BLaER1 treated with 17β-estradiol and CSF1 and Interleukin-3, amounts not matched to agents 10 nM and 100 nM (cell line): ENCODE measurements around the gene PLA2G4A.

ENCODE experiments used
- H3K27ac ChIP-seq, 11 experiments: shearing (Covaris generic); formaldehyde crosslinking; 2 replicates each; pipeline ENCODE4 v1.8.1; 2022
- H3K27me3 ChIP-seq, 11 experiments: shearing (Covaris generic); formaldehyde crosslinking; 2 replicates each; pipeline ENCODE4 v1.8.1; 2022
- H3K36me3 ChIP-seq, 11 experiments: shearing (Covaris generic); formaldehyde crosslinking; 2 replicates each; pipeline ENCODE4 v1.8.1; 2022
- H3K4me1 ChIP-seq, 10 experiments: shearing (Covaris generic); formaldehyde crosslinking; 2 replicates each; pipeline ENCODE4 v1.8.1; 2022
- H3K4me2 ChIP-seq, 11 experiments: shearing (Covaris generic); formaldehyde crosslinking; 2 replicates each; pipeline ENCODE4 v1.8.1; 2022
- H3K4me3 ChIP-seq, 10 experiments: shearing (Covaris generic); formaldehyde crosslinking; 2 replicates each; pipeline ENCODE4 v1.8.1; 2022
- H3K9ac ChIP-seq, 11 experiments: shearing (Covaris generic); formaldehyde crosslinking; 2 replicates each; pipeline ENCODE4 v1.8.1; 2022
- H3K9me3 ChIP-seq, 11 experiments: shearing (Covaris generic); formaldehyde crosslinking; replicated peaks in 1 of 11; 2 replicates each; pipeline ENCODE4 v1.8.1; 2022
- H4K20me1 ChIP-seq, 11 experiments: shearing (Covaris generic); formaldehyde crosslinking; 2 replicates each; pipeline ENCODE4 v1.8.1; 2022
- Cebpa-rat ChIP-seq, 11 experiments: shearing (Covaris generic); IDR thresholded peaks; 2 replicates each; pipeline ENCODE4 v1.8.1; 2022

Gene PLA2G4A

DNA sequence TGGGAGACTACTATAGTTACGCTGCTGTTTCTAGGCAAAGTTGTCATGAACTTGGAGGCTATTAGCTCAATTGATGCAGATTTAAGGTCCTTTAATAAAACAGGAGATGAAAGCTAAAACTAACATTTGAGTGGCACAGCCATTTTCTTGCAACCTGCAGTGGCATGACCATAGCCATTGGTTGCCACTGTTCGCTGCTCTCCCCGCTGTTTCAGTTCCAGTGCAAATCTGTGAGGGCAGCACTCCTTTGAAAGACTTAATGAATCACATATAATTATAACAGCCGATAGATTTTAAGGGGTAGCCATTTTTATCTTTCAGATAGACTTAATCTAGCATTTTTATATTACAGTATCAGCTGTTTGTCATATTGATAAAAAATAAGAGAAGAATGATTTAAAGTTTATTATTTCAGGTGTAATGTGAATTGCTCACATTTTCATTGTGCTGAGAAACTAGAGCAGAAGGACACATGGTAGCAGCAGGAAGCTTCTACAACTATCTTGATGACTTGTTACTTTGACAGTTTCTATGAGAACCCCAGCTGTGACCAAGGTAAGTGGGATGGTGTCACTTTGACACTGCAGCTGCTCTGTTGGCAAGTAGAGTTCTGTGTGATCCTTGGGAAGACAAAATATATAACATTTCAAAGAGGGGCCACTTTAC lies 203.7 kb downstream of the PLA2G4A start:
- TF ChIP-seq Cebpa-rat (IDR thresholded peaks at IDR 0.05), result no peak
- Histone ChIP-seq H3K9me3 (peaks cover 15 to 28% (median 22%) of the 10 kb centered on the region in 11 experiments), H3K4me2 (no peak overlapping the region), H3K27me3 (no peaks in the 10 kb centered on the region), H3K4me3 (no peak overlapping the region), H3K27ac (no peak overlapping the region), H3K36me3 (no peaks in the 10 kb centered on the region), H3K9ac (no peak overlapping the region), H3K4me1 (peaks cover 0 to 7% (median 0%) of the 10 kb centered on the region in 10 experiments; a peak in 4 of 20 replicates), H4K20me1 (no peaks in the 10 kb centered on the region)

DNA sequence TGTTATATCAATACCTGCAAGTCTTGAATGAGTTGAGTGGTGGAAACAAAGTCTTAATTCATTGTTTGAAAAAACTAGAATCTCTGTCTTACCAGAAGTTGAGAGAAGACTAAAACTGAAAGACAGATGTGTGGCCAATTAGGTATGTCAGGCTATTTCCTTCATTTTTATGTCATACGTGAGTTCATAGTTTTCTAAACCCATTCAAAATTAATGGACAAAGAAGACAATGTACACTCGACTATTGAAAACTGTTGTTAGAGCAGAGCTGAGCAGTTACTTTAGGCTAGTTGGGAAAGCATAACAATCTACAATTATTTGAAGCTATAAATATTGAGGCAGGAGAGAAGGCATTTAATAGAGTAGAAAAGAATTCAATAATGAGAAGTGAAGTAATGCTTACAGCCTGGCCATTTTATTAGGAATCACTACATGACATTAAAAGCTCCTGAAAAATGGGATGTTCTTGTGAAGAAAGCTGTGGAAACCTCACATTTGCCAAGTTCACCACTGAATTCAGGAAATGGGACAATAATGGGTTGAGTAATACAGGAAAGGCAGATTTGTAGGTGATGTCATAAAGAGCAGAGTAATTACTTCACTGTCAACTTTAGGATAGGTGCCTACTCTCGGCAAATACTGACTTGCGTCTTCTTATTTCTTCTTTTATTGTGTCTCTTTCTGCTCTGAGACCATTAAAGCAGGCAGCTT lies 204.4 kb downstream of the PLA2G4A start:
- peaks cover 0 to 7% (median 0%) of the 10 kb centered on the region in 10 experiments; a peak in 4 of 20 replicates for H3K4me1 ChIP-seq
- no peaks in the 10 kb centered on the region for H3K36me3 ChIP-seq
- no peak for TF ChIP-seq Cebpa-rat (IDR thresholded peaks at IDR 0.05)
- H3K4me2 ChIP-seq, result 0 out of 22 replicates have a peak overlapping the region, but pooled peaks of 1 of the 11 experiments have one; percentile 8
- no peak overlapping the region for H3K4me3 ChIP-seq
- no peaks in the 10 kb centered on the region for H3K27me3 ChIP-seq
- H4K20me1 ChIP-seq, result no peaks in the 10 kb centered on the region
- H3K9me3 ChIP-seq, result peaks cover 14 to 22% (median 17%) of the 10 kb centered on the region in 11 experiments
- no peak overlapping the region for H3K9ac ChIP-seq
- H3K27ac ChIP-seq, result no peak overlapping the region

DNA sequence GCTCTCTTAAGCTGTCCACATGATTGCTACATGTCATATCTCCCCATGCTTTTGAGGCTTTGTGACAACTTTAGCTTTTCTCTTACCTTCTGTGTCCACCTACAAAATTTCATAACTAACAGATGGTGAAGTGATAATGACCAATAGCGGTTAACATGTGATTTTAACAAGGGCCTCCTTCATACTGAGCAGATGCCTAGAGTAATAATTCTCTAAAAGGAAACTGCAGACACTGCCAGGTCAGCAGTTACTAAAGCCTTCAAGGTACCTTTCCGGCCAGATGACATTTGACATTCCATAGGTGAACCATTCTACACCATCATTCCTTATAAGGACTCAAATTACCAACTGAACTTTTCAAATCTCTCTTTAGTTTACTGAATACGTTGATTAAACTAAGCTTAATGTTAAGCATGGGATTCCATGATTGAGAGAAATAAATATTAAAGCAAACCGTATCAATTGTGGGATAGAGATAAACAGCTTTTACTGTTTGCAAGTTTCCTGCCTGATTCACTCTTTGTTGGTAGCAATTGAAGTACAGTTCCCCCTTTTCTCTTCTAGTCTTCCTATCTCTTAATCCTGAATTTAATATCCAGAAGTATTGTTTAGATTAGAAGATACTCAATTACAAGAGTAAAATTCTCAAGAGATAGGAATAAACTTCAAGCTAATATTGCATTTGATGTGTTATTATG lies 205.1 kb downstream of the PLA2G4A start:
- H3K9ac ChIP-seq, result no peak overlapping the region
- H4K20me1 ChIP-seq, result no peaks in the 10 kb centered on the region
- H3K4me2 ChIP-seq, result 0 out of 22 replicates have a peak overlapping the region, but pooled peaks of 1 of the 11 experiments have one; percentile 8
- no peak overlapping the region for H3K4me3 ChIP-seq
- H3K4me1 ChIP-seq, result peaks cover 0 to 7% (median 0%) of the 10 kb centered on the region in 10 experiments; a peak in 4 of 20 replicates
- no peak overlapping the region for H3K27ac ChIP-seq
- TF ChIP-seq Cebpa-rat (IDR thresholded peaks at IDR 0.05), result no peak
- H3K9me3 ChIP-seq, result peaks cover 7 to 15% (median 10%) of the 10 kb centered on the region in 11 experiments; a peak in 20 of 22 replicates
- no peaks in the 10 kb centered on the region for H3K36me3 ChIP-seq
- no peaks in the 10 kb centered on the region for H3K27me3 ChIP-seq

DNA sequence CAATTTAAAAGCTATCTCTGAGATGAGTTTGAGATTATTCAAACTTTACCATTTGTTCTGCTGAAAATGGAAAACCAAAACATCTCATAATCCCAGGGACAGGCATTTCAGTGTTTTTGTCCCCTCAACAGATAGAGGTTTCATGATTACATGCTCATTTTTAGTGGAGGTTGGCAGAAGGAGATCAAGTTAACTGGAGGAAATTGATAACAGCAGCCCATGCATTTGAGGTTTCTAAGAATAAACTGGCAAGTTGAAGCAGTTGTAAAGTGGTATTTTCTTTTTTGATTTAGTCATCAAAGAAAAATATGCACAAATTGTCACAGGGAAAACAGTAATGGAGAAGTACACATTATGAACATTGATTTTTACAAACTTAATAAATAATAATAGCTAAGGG lies 205.8 kb downstream of the PLA2G4A start:
- Histone ChIP-seq H3K27me3 (no peaks in the 10 kb centered on the region), H3K36me3 (no peaks in the 10 kb centered on the region), H3K9ac (no peak overlapping the region), H3K4me2 (no peak overlapping the region), H3K4me3 (no peak overlapping the region), H3K4me1 (peaks cover 0 to 7% (median 0%) of the 10 kb centered on the region in 10 experiments; a peak in 4 of 20 replicates), H4K20me1 (no peaks in the 10 kb centered on the region), H3K27ac (no peak overlapping the region), H3K9me3 (peaks cover 3 to 8% (median 5%) of the 10 kb centered on the region in 11 experiments; a peak in 20 of 22 replicates)
- TF ChIP-seq Cebpa-rat (IDR thresholded peaks at IDR 0.05), result no peak

DNA sequence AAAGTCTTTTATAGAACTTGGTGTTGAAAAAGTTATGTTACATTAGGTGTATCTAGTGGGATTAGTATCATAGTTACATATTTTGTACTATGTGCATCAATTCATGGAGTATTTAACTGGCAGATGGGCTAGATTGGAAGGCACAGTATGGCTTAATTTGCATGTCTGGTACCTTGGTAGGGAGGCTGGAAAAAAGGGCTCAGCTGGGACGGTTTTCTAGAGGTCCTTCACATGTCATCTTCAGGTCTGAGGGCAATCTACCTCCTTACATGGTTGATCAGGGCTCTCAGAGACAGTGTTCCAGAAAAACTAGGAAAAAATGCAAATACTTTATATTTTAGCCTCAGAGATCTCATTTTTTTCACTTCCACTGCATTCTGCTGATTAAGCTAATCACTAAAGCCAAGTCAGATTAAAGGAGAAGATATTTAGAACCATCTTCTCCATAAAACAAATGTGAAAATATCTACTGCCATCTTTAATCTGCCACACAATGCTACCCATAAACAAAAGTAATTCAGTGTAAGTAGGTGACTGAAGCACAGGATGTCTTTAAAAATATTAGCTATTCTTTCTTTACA lies 209.3 kb downstream of the PLA2G4A start:
- H3K4me1 ChIP-seq, result peaks cover 0 to 6% (median 0%) of the 10 kb centered on the region in 10 experiments; a peak in 4 of 20 replicates
- peaks cover 0 to 1% (median 0%) of the 10 kb centered on the region in 11 experiments; a peak in 2 of 22 replicates for H3K9me3 ChIP-seq
- no peak overlapping the region for H3K27ac ChIP-seq
- H3K36me3 ChIP-seq, result no peaks in the 10 kb centered on the region
- no peak overlapping the region for H3K4me3 ChIP-seq
- no peak for TF ChIP-seq Cebpa-rat (IDR thresholded peaks at IDR 0.05)
- H3K4me2 ChIP-seq, result no peak overlapping the region
- H4K20me1 ChIP-seq, result no peaks in the 10 kb centered on the region
- H3K27me3 ChIP-seq, result no peaks in the 10 kb centered on the region
- H3K9ac ChIP-seq, result no peak overlapping the region
